ENCODE measurements around the gene CD53.

CD53 gene

DNA sequence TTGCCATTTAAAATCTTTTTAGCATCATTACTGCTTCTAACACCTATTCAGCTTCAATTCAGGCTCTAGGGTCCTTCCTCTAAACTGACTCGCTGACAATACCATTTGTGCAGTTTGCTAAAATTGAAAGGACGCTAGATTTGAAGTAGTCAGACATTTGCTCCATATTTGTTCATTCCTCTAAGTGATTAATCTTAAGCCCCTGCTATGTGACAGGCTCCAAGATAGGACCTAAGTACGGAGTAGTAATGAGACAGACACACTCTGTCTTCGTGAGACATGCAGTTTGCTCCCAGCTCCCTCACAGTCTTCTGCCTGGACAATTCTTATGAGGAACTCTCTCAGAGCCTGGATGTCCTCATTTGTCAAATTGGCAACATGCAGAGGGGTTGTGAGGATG is 26.1 kb upstream of the CD53 start:
- Histone ChIP-seq H3F3A (ENCODE audit: insufficient read depth, low read length) (no peaks in the 10 kb centered on the region), H4K20me1 (ENCODE audit: insufficient read depth, low read length) (no peaks in the 10 kb centered on the region), H3K9me3 (ENCODE audit: low read length) (0 out of 2 replicates have a peak, but pooled peaks cover 5% of the 10 kb centered on the region), H3K36me3 (ENCODE audit: insufficient read depth, low read length) (no peaks in the 10 kb centered on the region), H3K9ac (ENCODE audit: low read length) (no peak overlapping the region), H3K27me3 (ENCODE audit: insufficient read depth, low read length) (no peaks in the 10 kb centered on the region), H3K4me2 (ENCODE audit: low read length) (no peak overlapping the region), H3K4me1 (ENCODE audit: insufficient read depth, low read length, severe bottlenecking) (no peaks in the 10 kb centered on the region), H3K27ac (ENCODE audit: low read depth, low read length, poor library complexity, severe bottlenecking) (no peak overlapping the region), H3K9me2 (ENCODE audit: low read depth, low read length) (no peaks in the 10 kb centered on the region), H3K79me2 (ENCODE audit: insufficient read depth, low read length) (no peaks in the 10 kb centered on the region), H2AFZ (ENCODE audit: low read length) (no peak overlapping the region), H3K4me3 (ENCODE audit: low read depth, low read length, poor library complexity, severe bottlenecking) (no peak overlapping the region)
- TF ChIP-seq, protein P1, sequence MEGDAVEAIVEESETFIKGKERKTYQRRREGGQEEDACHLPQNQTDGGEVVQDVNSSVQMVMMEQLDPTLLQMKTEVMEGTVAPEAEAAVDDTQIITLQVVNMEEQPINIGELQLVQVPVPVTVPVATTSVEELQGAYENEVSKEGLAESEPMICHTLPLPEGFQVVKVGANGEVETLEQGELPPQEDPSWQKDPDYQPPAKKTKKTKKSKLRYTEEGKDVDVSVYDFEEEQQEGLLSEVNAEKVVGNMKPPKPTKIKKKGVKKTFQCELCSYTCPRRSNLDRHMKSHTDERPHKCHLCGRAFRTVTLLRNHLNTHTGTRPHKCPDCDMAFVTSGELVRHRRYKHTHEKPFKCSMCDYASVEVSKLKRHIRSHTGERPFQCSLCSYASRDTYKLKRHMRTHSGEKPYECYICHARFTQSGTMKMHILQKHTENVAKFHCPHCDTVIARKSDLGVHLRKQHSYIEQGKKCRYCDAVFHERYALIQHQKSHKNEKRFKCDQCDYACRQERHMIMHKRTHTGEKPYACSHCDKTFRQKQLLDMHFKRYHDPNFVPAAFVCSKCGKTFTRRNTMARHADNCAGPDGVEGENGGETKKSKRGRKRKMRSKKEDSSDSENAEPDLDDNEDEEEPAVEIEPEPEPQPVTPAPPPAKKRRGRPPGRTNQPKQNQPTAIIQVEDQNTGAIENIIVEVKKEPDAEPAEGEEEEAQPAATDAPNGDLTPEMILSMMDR (IDR thresholded peaks at IDR 0.05; ENCODE audit: low read length) = no peak
- TF ChIP-seq EZH2 (IDR thresholded peaks at IDR 0.05; ENCODE audit: borderline replicate concordance, low read length) = no peak

DNA sequence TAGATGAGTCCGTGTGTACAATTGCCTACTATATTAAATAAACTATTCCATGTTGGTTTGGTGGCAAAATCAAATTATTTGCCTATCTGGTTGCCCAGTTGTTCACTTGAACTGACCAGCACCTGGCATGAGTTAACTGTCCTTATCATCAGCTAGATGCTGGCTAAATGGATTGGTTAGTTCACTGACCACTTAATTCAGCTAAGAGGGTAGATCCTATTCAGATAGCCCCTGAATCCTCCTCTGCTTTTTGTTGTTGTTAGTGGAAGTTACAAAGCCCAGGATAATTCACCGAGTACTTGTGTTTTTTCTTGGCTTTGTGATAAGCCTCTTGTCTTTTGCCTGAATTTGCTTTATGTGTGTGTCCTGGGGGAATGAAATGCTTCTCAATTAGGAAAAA is 22.8 kb upstream of the CD53 start:
- Histone ChIP-seq H3K4me1 (ENCODE audit: insufficient read depth, low read length, severe bottlenecking) (no peaks in the 10 kb centered on the region), H3K9ac (ENCODE audit: low read length) (no peak overlapping the region), H3K4me2 (ENCODE audit: low read length) (no peak overlapping the region), H3K79me2 (ENCODE audit: insufficient read depth, low read length) (no peaks in the 10 kb centered on the region), H2AFZ (ENCODE audit: low read length) (no peak overlapping the region), H3K4me3 (ENCODE audit: low read depth, low read length, poor library complexity, severe bottlenecking) (no peak overlapping the region), H3K9me2 (ENCODE audit: low read depth, low read length) (no peaks in the 10 kb centered on the region), H3F3A (ENCODE audit: insufficient read depth, low read length) (no peaks in the 10 kb centered on the region), H3K36me3 (ENCODE audit: insufficient read depth, low read length) (no peaks in the 10 kb centered on the region), H3K27ac (ENCODE audit: low read depth, low read length, poor library complexity, severe bottlenecking) (no peak overlapping the region), H4K20me1 (ENCODE audit: insufficient read depth, low read length) (no peaks in the 10 kb centered on the region), H3K27me3 (ENCODE audit: insufficient read depth, low read length) (no peaks in the 10 kb centered on the region), H3K9me3 (ENCODE audit: low read length) (no peaks in the 10 kb centered on the region)
- TF ChIP-seq, protein P1 (IDR thresholded peaks at IDR 0.05; ENCODE audit: low read length) = no peak
- TF ChIP-seq EZH2 (IDR thresholded peaks at IDR 0.05; ENCODE audit: borderline replicate concordance, low read length) = no peak

DNA sequence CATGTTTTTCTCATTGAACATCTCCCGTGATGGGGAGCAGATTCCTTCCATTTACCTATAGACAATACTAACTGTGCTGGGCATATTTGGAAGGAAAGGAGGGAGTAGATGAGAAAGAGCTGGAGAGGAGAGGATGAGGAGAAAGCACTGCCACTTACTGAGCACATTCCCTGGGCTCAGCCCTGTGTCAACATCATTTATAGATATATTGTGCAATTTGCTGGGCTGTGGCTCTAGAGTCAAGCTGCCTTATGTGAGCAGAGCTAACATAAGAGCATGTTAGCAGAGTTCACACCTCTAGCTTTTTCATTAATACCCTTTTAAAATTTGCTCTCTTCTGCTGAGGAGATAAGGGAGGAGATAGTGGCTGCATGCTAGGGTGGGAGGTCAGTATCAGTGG is 22.3 kb upstream of the CD53 start:
- H3K9me3 ChIP-seq (ENCODE audit: low read length) = no peaks in the 10 kb centered on the region
- no peak overlapping the region for H3K4me3 ChIP-seq (ENCODE audit: low read depth, low read length, poor library complexity, severe bottlenecking)
- H4K20me1 ChIP-seq (ENCODE audit: insufficient read depth, low read length) = no peaks in the 10 kb centered on the region
- H3K36me3 ChIP-seq (ENCODE audit: insufficient read depth, low read length) = no peaks in the 10 kb centered on the region
- H3K79me2 ChIP-seq (ENCODE audit: insufficient read depth, low read length) = no peaks in the 10 kb centered on the region
- H3K9me2 ChIP-seq (ENCODE audit: low read depth, low read length) = no peaks in the 10 kb centered on the region
- no peak for TF ChIP-seq EZH2 (IDR thresholded peaks at IDR 0.05; ENCODE audit: borderline replicate concordance, low read length)
- TF ChIP-seq, protein P1 (IDR thresholded peaks at IDR 0.05; ENCODE audit: low read length) = no peak
- no peaks in the 10 kb centered on the region for H3K27me3 ChIP-seq (ENCODE audit: insufficient read depth, low read length)
- H3K9ac ChIP-seq (ENCODE audit: low read length) = no peak overlapping the region
- H3F3A ChIP-seq (ENCODE audit: insufficient read depth, low read length) = no peaks in the 10 kb centered on the region
- no peaks in the 10 kb centered on the region for H3K4me1 ChIP-seq (ENCODE audit: insufficient read depth, low read length, severe bottlenecking)
- no peak overlapping the region for H3K27ac ChIP-seq (ENCODE audit: low read depth, low read length, poor library complexity, severe bottlenecking)
- no peak overlapping the region for H2AFZ ChIP-seq (ENCODE audit: low read length)
- no peak overlapping the region for H3K4me2 ChIP-seq (ENCODE audit: low read length)
